B cell (primary cell): Measurements from ENCODE around the gene COQ10B. TPM values are rescaled to one million over a fixed set of nuclear protein-coding genes. Genes with fewer than 3 reads are reported as not detected.

ENCODE experiments used
- ATAC-seq: fragments of 200-7000 bp; cut with Tn5 transposase; one replicate; pipeline ENCODE4 v1.10.0; 2021; ENCODE audit warnings: low read depth, mild to moderate bottlenecking, moderate number of reproducible peaks, moderate library complexity
- CTCF ChIA-PET: fragments of 350-600 bp; sonication (Branson Sonifier 250); formaldehyde crosslinking; loops from one replicate; lab custom pipeline; 2021; ENCODE audit warnings: antibody characterized with exemption, inconsistent platforms; lab: Charles Lee
- POLR2A ChIA-PET: fragments of 350-600 bp; sonication (Branson Sonifier 250); formaldehyde crosslinking; loops from one replicate; lab custom pipeline; 2021; ENCODE audit warnings: antibody characterized with exemption; lab: Charles Lee
- DNase-seq: peaks from one replicate; pipeline ENCODE4 v3.0.0; 2013
- H2AFZ ChIP-seq: 2 replicates; pipeline ENCODE4 v1.6.1; 2012; ENCODE audit warnings: mild to moderate bottlenecking, low read depth, low read length; ENCODE audit not compliant: insufficient read depth, poor library complexity, severe bottlenecking
- H3K27ac ChIP-seq, 2 donors: 1 replicate in 1 of 2; 2 replicates in 1 of 2; pipeline ENCODE4 v1.5.1; 2012 to 2013; ENCODE audit warnings: low read length in 2 of 2, mild to moderate bottlenecking in 2 of 2, moderate library complexity in 1 of 2
- H3K27me3 ChIP-seq, 4 experiments: fragments of 200-600 bp in 1 of 4; sonication (generic) in 1 of 4; replicated peaks in 1 of 4; 1 replicate in 2 of 4; 2 replicates in 2 of 4; pipeline versions ENCODE4 v1.6.1 to v1.7.0; 2013 to 2016; ENCODE audit warnings: low read length in 3 of 4, mild to moderate bottlenecking in 2 of 4, mixed read lengths in 1 of 4, moderate library complexity in 1 of 4; ENCODE audit not compliant: insufficient read depth in 4 of 4, control insufficient read depth in 3 of 4; ENCODE audit errors: control extremely low read depth in 1 of 4
- H3K36me3 ChIP-seq, 2 experiments: replicated peaks in 1 of 2; 1 replicate in 1 of 2; 2 replicates in 1 of 2; pipeline versions ENCODE4 v1.6.1 to v1.7.1; 2013; ENCODE audit warnings: low read length in 1 of 2; ENCODE audit not compliant: insufficient read depth in 2 of 2, control insufficient read depth in 1 of 2; ENCODE audit errors: control extremely low read depth in 1 of 2, extremely low read depth in 1 of 2
- H3K4me1 ChIP-seq, 2 donors: fragments of 200-600 bp in 1 of 2; sonication (generic) in 1 of 2; 1 replicate in 1 of 2; 2 replicates in 1 of 2; pipeline versions ENCODE4 v1.5.1 to v1.6.1; 2013 to 2017; ENCODE audit warnings: low read length in 2 of 2; ENCODE audit not compliant: control insufficient read depth in 2 of 2, insufficient read depth in 2 of 2
- H3K4me2 ChIP-seq: replicated peaks from 2 replicates; pipeline ENCODE3; 2012; ENCODE audit warnings: mild to moderate bottlenecking, low read depth, low read length; ENCODE audit not compliant: poor library complexity, severe bottlenecking
- H3K4me3 ChIP-seq, 5 experiments: fragments of 200-600 bp in 1 of 5; sonication (generic) in 1 of 5; 1 replicate in 3 of 5; 2 replicates in 2 of 5; pipeline versions ENCODE4 v1.5.1 to v1.7.0; 2011 to 2016; ENCODE audit warnings: low read length in 4 of 5, mild to moderate bottlenecking in 4 of 5, low read depth in 2 of 5, control low read depth in 1 of 5, moderate library complexity in 1 of 5; ENCODE audit not compliant: insufficient read depth in 1 of 5; ENCODE audit errors: control extremely low read depth in 1 of 5, extremely low read depth in 1 of 5
- H3K79me2 ChIP-seq: fragments of 200-600 bp; sonication (generic); one replicate; pipeline ENCODE4 v1.6.0; 2016; ENCODE audit warnings: low read length; ENCODE audit not compliant: control insufficient read depth, insufficient read depth
- H3K9ac ChIP-seq: fragments of 200-600 bp; sonication (generic); 2 replicates; pipeline ENCODE4 v1.6.1; 2017; ENCODE audit warnings: mild to moderate bottlenecking, low read length, moderate library complexity
- H3K9me3 ChIP-seq, 3 donors: one replicate each; pipeline versions ENCODE4 v1.6.1 to v1.7.1; 2013; ENCODE audit warnings: low read length in 2 of 3; ENCODE audit not compliant: control insufficient read depth in 2 of 3, insufficient read depth in 1 of 3; ENCODE audit errors: control extremely low read depth in 1 of 3
- H4K20me1 ChIP-seq: 2 replicates; pipeline ENCODE4 v1.6.0; 2012; ENCODE audit warnings: mild to moderate bottlenecking, low read length; ENCODE audit not compliant: insufficient read depth, control insufficient read depth, poor library complexity, severe bottlenecking
- H3K27ac Mint-ChIP-seq: one replicate; pipeline ENCODE4 v1.8.0; 2021; ENCODE audit warnings: mixed read lengths
- H3K27me3 Mint-ChIP-seq: one replicate; pipeline ENCODE4 v1.8.0; 2021; ENCODE audit warnings: mixed read lengths
- H3K4me1 Mint-ChIP-seq: one replicate; pipeline ENCODE4 v1.8.0; 2021; ENCODE audit warnings: mixed read lengths
- H3K4me3 Mint-ChIP-seq: one replicate; pipeline ENCODE4 v1.8.0; 2021; ENCODE audit warnings: mixed read lengths
- H3K9me3 Mint-ChIP-seq: one replicate; pipeline ENCODE4 v1.8.0; 2022; ENCODE audit warnings: mixed read lengths; ENCODE audit not compliant: insufficient read depth
- EZH2 ChIP-seq: IDR thresholded peaks from 2 replicates; pipeline ENCODE4 v1.6.1; 2012; ENCODE audit warnings: borderline replicate concordance, low read depth, mild to moderate bottlenecking, moderate library complexity, low read length; ENCODE audit not compliant: insufficient read depth, poor library complexity, severe bottlenecking
- WGBS: methylation state at CpG from one replicate; pipeline ENCODE4 v1.1.5; 2013; ENCODE audit warnings: missing lambda C conversion rate; ENCODE audit not compliant: insufficient coverage; 5-methylcytosine and 5-hydroxymethylcytosine counted together
- intact Hi-C: fragments of 100-400 bp; cut with micrococcal nuclease; formaldehyde crosslinking; loops from one replicate; pipeline ENCODE4 v1.10.0; 2022
- polyA plus RNA-seq: library from polyadenylated mRNA; depleted of rRNA; stranded (reverse); fragments of >200 nt; gene quantifications from 2 replicates; pipeline ENCODE4 v1.2.3, GENCODE V29; 2012
- total RNA-seq, 2 donors: library from RNA; stranded (reverse); fragments of 120-200 nt in 1 of 2; gene quantifications; 1 replicate in 1 of 2; 2 replicates in 1 of 2; pipeline versions ENCODE4 v1.2.3 to v1.2.4, GENCODE V29; 2013 to 2022
- TF ChIP-seq, protein P1 (sequence below): fragments of 200-600 bp; IDR thresholded peaks from one replicate; pipeline ENCODE4 v1.8.0; 2022; ENCODE audit warnings: antibody characterized with exemption, mild to moderate bottlenecking

Gene COQ10B
- total and polyA plus RNA-seq, 2 donors (not counting 1 experiment from before 2014, with no cell fraction given) = 5.8 to 29.1 TPM

DNA sequence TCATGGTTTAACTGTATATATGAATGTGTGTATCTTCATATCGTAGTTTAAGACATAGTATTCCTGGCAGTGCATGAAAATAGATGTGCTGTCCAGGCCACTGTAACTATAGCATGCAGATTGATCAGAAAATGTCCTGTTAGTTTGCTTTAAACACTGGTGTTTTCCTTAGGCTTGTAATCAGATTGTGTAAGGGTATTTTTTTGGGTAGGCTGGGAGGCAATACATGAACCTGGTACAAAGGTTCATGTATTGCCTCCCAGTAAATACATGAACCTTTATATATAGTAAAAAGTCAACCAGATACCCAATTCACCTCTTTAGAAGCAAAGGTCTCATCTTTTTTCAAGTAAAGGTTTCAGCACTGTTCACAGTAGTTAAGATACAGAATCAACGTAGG, 1.6 kb downstream of the COQ10B start:
- H2AFZ ChIP-seq = no peak overlapping the region
- CTCF ChIA-PET = no interaction called here
- TF ChIP-seq, protein P1, sequence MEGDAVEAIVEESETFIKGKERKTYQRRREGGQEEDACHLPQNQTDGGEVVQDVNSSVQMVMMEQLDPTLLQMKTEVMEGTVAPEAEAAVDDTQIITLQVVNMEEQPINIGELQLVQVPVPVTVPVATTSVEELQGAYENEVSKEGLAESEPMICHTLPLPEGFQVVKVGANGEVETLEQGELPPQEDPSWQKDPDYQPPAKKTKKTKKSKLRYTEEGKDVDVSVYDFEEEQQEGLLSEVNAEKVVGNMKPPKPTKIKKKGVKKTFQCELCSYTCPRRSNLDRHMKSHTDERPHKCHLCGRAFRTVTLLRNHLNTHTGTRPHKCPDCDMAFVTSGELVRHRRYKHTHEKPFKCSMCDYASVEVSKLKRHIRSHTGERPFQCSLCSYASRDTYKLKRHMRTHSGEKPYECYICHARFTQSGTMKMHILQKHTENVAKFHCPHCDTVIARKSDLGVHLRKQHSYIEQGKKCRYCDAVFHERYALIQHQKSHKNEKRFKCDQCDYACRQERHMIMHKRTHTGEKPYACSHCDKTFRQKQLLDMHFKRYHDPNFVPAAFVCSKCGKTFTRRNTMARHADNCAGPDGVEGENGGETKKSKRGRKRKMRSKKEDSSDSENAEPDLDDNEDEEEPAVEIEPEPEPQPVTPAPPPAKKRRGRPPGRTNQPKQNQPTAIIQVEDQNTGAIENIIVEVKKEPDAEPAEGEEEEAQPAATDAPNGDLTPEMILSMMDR = no peak
- TF ChIP-seq EZH2 = no peak
- H3K79me2 ChIP-seq = peaks cover 62% of the 10 kb centered on the region
- intact Hi-C loops = no loop called here
- peaks cover 0 to 7% of the 10 kb centered on the region in 2 experiments for H3K36me3 ChIP-seq
- peaks cover 0 to 3% (median 0%) of the 10 kb centered on the region in 3 donors for H3K9me3 ChIP-seq
- no peaks in the 10 kb centered on the region for H3K27me3 ChIP-seq
- H3K4me1 ChIP-seq = peaks cover 17 to 19% of the 10 kb centered on the region in 2 donors
- Mint-ChIP-seq H3K4me1 (peaks cover 47% of the 10 kb centered on the region), H3K27me3 (no peaks in the 10 kb centered on the region), H3K9me3 (no peaks in the 10 kb centered on the region), H3K4me3 (peak overlapping the region; percentile 99), H3K27ac (no peak overlapping the region)
- no peak for ATAC-seq
- H4K20me1 ChIP-seq = peaks cover 26% of the 10 kb centered on the region
- DNase-seq = no peak
- peak overlapping the region; percentile 90 for H3K9ac ChIP-seq
- no peak overlapping the region for H3K27ac ChIP-seq
- peak overlapping the region; percentile 79 for H3K4me2 ChIP-seq
- POLR2A ChIA-PET = interaction anchor here (0.6 to 1.0 kb wide), 2 partner anchors 20 to 32 kb away, joined by 3 to 5 read pairs; partner anchors contain the start of gene SF3B1
- WGBS = 91% methylated on average over 2 of the region's 2 CpGs
- H3K4me3 ChIP-seq = peak overlapping the region in 2 of 5 experiments; percentile 82 to 89

DNA sequence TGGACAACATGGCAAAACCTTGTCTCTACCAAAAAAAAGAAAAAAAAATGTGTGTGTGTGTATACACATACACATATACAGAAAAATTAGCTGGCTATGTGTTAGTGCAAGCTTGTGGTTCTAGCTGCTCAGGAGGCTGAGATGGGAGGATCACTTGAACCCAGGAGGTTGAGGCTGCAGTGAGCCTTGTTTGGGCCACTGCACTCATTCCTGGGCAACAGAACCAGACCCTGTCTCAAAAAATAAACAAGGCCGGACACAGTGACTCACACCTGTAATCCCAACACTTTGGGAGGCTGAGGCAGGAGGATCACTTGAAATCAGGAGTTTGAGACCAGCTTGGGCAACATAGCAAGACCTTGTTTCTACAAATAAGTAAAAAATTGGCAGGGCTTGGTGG, 2.1 kb downstream of the COQ10B start:
- Histone ChIP-seq H3K4me1 (peaks cover 17 to 19% of the 10 kb centered on the region in 2 donors), H3K27ac (no peak overlapping the region), H3K9ac (no peak overlapping the region), H3K4me3 (no peak overlapping the region), H3K79me2 (peaks cover 67% of the 10 kb centered on the region), H2AFZ (no peak overlapping the region), H3K36me3 (peaks cover 0 to 13% of the 10 kb centered on the region in 2 experiments), H3K4me2 (peak overlapping the region; percentile 79), H3K27me3 (no peaks in the 10 kb centered on the region), H3K9me3 (peaks cover 0 to 3% (median 0%) of the 10 kb centered on the region in 3 donors), H4K20me1 (peaks cover 31% of the 10 kb centered on the region)
- no peaks in the 10 kb centered on the region for H3K9me3 Mint-ChIP-seq
- peak overlapping the region; percentile 26 for H3K4me3 Mint-ChIP-seq
- ATAC-seq = no peak
- POLR2A ChIA-PET = interaction anchor here (0.6 to 1.0 kb wide), 2 partner anchors 21 to 33 kb away, joined by 3 to 5 read pairs; partner anchors contain the start of gene SF3B1
- peaks cover 47% of the 10 kb centered on the region for H3K4me1 Mint-ChIP-seq
- no peak overlapping the region for H3K27ac Mint-ChIP-seq
- CTCF ChIA-PET = interaction anchor here (0.6 kb wide), 1 partner anchor 48 kb away, joined by 3 read pairs; no protein-coding TSS in a partner anchor
- DNase-seq = no peak
- no peaks in the 10 kb centered on the region for H3K27me3 Mint-ChIP-seq
- TF ChIP-seq EZH2 = no peak
- TF ChIP-seq, protein P1 = no peak
- intact Hi-C loops = no loop called here
- no CpG with 5 or more reads among the region's 1 CpG for WGBS
